Esophagus muscularis mucosa (tissue), 3 donors: ENCODE results near the gene ETFA.

Experiments used
- POLR2A ChIP-seq: fragments of 450-650 bp; IDR thresholded peaks from one replicate; pipeline ENCODE4 v1.6.1; 2017; ENCODE audit warnings: antibody characterized with exemption, moderate library complexity, mild to moderate bottlenecking, low read depth
- POLR2AphosphoS5 ChIP-seq, 2 donors: sonication (generic); formaldehyde crosslinking; IDR thresholded peaks; one replicate each; pipeline ENCODE4 v1.6.1; 2017; ENCODE audit warnings: antibody characterized with exemption in 2 of 2
- TF ChIP-seq, protein P1 (sequence below), 3 experiments: fragments of 200-600 bp in 2 of 3; fragments of 450-650 bp in 1 of 3; sonication (generic) in 2 of 3; IDR thresholded peaks; one replicate each; pipeline ENCODE4 v1.5.1; 2017 to 2019; ENCODE audit warnings: antibody characterized with exemption in 3 of 3, mild to moderate bottlenecking in 2 of 3, moderate library complexity in 1 of 3

DNA sequence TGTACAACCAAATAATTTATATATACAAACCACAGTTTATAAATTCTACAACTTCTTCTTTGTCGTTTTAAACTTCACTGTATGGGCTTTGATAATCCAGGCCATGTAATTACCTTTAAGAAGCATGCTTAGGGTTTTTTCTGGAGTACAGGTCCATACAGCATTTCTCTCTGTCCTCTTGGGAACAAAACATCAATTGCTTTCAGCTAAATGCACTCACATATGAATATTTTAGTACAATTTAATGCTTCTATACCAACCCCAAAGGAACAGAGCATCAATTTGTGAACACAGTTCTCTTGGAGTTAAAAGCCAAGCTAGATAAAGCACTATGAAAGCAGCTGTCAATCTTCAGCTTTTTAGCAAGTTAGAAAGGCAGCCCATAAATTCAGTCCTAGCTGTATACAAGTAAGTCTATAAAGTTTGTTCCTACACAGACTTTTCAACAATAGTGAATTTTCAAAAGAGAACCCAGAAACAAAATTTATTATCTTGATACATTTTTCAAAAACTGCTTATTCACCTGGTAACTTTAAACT, 66.1 kb downstream of the ETFA start:
- TF ChIP-seq, protein P1, sequence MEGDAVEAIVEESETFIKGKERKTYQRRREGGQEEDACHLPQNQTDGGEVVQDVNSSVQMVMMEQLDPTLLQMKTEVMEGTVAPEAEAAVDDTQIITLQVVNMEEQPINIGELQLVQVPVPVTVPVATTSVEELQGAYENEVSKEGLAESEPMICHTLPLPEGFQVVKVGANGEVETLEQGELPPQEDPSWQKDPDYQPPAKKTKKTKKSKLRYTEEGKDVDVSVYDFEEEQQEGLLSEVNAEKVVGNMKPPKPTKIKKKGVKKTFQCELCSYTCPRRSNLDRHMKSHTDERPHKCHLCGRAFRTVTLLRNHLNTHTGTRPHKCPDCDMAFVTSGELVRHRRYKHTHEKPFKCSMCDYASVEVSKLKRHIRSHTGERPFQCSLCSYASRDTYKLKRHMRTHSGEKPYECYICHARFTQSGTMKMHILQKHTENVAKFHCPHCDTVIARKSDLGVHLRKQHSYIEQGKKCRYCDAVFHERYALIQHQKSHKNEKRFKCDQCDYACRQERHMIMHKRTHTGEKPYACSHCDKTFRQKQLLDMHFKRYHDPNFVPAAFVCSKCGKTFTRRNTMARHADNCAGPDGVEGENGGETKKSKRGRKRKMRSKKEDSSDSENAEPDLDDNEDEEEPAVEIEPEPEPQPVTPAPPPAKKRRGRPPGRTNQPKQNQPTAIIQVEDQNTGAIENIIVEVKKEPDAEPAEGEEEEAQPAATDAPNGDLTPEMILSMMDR (IDR thresholded peaks at IDR 0.05): no peak
- no peak for TF ChIP-seq POLR2A
- no peak for TF ChIP-seq POLR2AphosphoS5 (IDR thresholded peaks at IDR 0.05)
